Epithelial cell of esophagus (primary cell): ENCODE data around the gene TNFRSF14.

Experiments used
- DNase-seq: peaks from one replicate; pipeline ENCODE4 v3.0.0; 2010; ENCODE audit warnings: low read depth
- H3K4me3 ChIP-seq: 2 replicates; pipeline ENCODE4 v1.5.1; 2011; ENCODE audit warnings: mild to moderate bottlenecking, low read length, control low read depth
- TF ChIP-seq, protein P1 (sequence below): IDR thresholded peaks from 2 replicates; pipeline ENCODE4 v1.5.1; 2011; ENCODE audit warnings: low read depth, mild to moderate bottlenecking, low read length, control low read depth, inconsistent platforms; ENCODE audit not compliant: insufficient read depth; ENCODE audit errors: missing control alignments

TNFRSF14 gene

DNA sequence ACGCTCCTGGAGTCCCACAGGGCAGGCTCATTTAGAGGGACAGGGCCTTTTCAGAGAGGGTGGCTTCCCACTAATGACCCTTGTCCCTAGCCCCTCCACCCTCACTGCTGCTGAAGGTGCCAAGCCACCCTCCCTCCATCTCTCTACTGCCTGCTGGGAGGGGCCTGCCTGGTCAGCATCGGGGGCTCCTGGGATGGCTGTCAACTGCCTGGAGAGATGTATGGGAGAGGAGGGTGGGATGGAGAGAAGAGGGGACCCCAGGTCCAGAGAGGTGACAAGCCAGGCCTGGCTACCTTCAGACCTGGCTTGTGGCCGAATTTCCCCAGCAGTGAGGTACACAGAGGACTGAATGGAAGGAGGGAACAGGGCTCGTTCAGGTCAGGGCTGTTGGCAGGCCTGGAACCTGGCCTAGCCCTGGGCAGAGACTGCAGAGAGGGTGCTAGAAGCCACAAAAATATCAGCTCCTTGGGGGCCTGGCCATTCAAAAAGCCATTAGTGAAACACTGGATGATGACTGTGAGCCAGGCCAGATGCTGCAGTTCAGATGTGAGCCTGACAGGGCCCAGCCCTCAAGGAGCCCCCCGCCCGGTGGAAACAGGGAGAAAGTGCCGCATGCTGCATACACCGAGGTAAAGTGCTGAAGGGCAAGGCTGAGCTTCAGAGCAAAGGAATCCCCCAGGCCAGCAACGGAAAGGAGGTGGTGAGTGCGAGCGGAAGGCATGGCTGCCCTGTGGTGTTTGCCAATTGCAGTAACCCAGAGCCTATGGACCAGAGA, 56.6 kb downstream of the TNFRSF14 start:
- TF ChIP-seq, protein P1, sequence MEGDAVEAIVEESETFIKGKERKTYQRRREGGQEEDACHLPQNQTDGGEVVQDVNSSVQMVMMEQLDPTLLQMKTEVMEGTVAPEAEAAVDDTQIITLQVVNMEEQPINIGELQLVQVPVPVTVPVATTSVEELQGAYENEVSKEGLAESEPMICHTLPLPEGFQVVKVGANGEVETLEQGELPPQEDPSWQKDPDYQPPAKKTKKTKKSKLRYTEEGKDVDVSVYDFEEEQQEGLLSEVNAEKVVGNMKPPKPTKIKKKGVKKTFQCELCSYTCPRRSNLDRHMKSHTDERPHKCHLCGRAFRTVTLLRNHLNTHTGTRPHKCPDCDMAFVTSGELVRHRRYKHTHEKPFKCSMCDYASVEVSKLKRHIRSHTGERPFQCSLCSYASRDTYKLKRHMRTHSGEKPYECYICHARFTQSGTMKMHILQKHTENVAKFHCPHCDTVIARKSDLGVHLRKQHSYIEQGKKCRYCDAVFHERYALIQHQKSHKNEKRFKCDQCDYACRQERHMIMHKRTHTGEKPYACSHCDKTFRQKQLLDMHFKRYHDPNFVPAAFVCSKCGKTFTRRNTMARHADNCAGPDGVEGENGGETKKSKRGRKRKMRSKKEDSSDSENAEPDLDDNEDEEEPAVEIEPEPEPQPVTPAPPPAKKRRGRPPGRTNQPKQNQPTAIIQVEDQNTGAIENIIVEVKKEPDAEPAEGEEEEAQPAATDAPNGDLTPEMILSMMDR, result no peak
- no peak for DNase-seq
- H3K4me3 ChIP-seq, result no peak overlapping the region
